DMS 273 treated with DMSO at 0.1 percent for 48 hours (cell line): ENCODE measurements around the gene LIM2.

Experiments used
- DNase-seq: peaks from one replicate; lab custom pipeline; 2025; lab: John Stamatoyannopoulos, UW

Gene LIM2

GRCh38 chr19:51396175-51396574 is 8.4 kb upstream of the LIM2 start:
- no peak for DNase-seq

GRCh38 chr19:51394050-51394836 is 6.5 kb upstream of the LIM2 start:
- peak; percentile 97 for DNase-seq

GRCh38 chr19:51392701-51393100 is 4.9 kb upstream of the LIM2 start:
- no peak for DNase-seq

- DNase-seq: no peak
These were observed 3.4 kb upstream of the LIM2 start for GRCh38 chr19:51391073-51391611.

GRCh38 chr19:51389143-51389542 is 1.4 kb upstream of the LIM2 start:
- DNase-seq: no peak

- no peak for DNase-seq
These were observed 773 bp downstream of the LIM2 start for GRCh38 chr19:51386882-51387520.

- no peak for DNase-seq
These were observed 5.8 kb downstream of the LIM2 start for GRCh38 chr19:51382004-51382403.

GRCh38 chr19:51380379-51380778 is 7.4 kb downstream of the LIM2 start:
- DNase-seq: no peak

GRCh38 chr19:51377422-51377821 is 10.4 kb downstream of the LIM2 start:
- no peak for DNase-seq

GRCh38 chr19:51375504-51376221 is 12.1 kb downstream of the LIM2 start:
- no peak for DNase-seq

- DNase-seq: no peak
These were observed 14.9 kb downstream of the LIM2 start, which contains the start of gene NKG7 for GRCh38 chr19:51372649-51373504. TSS of gene NKG7 (minus strand) at chr19:51372654. CDS start at chr19:51372535, 119 bp downstream.

- no peak for DNase-seq
These were observed 15.6 kb downstream of the LIM2 start for GRCh38 chr19:51372021-51372648.

- DNase-seq: no peak
These were observed 16.5 kb downstream of the LIM2 start for GRCh38 chr19:51371186-51371690.

GRCh38 chr19:51370230-51370629 is 17.5 kb downstream of the LIM2 start:
- DNase-seq: no peak

GRCh38 chr19:51368366-51369282 is 19.1 kb downstream of the LIM2 start, which contains the start of gene CLDND2:
TSS of gene CLDND2 (minus strand) at chr19:51369003. CDS start at chr19:51368577, 426 bp downstream.
- peak; percentile 41 for DNase-seq

- DNase-seq: peak; percentile 96
These were observed 20.0 kb downstream of the LIM2 start for GRCh38 chr19:51367565-51368365.

GRCh38 chr19:51367255-51367564 is 20.6 kb downstream of the LIM2 start:
- DNase-seq: no peak

- peak; percentile 97 for DNase-seq
These were observed 21.2 kb downstream of the LIM2 start for GRCh38 chr19:51366389-51367254.
